Fibroblast of skin of left quadriceps (primary cell): Measurements from ENCODE around the gene SEC22A.

Source experiments
- DNase-seq, 2 experiments: peaks; one replicate each; pipeline ENCODE4 v3.0.0-alpha.2; 2013; ENCODE audit warnings: low read depth in 2 of 2

The SEC22A gene

DNA sequence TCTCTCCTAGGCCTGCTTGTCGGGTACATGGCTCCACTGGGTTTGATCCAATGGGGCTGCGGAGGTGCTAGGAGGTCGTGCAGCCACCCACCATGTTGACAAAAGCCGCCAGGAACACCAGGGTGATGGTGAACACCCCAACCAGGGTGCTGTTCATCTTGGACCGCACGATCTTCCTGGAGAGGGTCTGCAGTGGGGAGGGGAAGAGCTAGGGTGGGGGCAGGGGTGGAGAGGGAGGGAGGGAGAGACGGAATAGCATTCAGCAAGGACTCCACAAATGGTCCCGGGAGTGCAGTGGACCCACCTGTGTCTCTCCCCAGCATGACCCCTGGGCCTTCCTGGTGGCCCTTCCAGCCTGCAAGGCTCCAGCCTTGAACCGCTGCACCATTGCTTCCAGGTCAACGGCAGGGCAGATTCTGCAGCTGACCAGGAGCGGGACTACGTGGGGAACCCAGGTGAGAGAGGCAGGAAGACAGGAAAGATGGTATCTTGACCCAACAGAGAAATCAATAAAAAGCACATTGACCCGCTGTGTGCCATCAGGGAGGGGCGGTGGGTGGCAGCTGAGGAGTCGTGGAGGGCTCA is 102.3 kb downstream of the SEC22A start:
- no peak for DNase-seq

DNA sequence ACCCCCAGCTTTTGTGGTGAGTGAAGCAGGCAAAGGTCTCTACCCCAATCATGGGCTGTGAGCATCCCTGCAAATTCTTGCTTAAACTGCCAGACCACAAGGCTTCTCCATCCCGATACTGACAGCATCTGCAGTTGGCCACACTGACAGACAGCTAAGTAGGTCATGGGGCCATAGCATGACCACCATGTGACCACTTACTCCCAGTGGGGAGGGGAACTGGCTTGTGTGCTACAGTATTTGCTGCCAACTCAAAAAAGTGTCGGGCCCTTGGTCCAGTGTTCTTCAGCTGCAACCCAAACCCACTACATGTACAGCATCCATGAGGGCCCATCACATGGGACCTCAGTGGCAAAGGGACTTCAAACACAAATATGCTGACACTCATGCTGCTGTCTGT is 103.4 kb downstream of the SEC22A start:
- DNase-seq = no peak

DNA sequence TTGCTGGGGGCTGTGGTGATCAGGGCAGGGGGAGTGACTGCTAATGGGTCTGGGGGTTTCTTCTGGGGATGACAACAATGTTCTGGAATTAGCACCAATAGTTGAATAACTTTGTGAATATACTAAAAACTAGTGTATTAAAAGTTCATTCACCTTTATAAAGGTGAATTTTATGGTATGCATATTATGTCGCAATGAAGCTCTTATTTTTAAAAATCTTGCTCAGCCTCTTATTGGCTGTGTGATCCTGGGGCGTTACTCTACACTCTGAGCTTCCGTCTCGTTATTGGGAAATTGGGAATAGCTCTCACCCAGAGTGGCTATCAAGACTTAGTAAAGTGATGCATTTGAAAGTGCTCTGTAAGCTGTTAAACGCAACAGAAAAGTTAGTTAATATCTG is 105.3 kb downstream of the SEC22A start:
- DNase-seq = no peak

- no peak for DNase-seq
Observed at GRCh38 chr3:123310186-123310585, 108.4 kb downstream of the SEC22A start.

- no peak for DNase-seq
Observed at GRCh38 chr3:123310741-123311140, 109.0 kb downstream of the SEC22A start.

DNA sequence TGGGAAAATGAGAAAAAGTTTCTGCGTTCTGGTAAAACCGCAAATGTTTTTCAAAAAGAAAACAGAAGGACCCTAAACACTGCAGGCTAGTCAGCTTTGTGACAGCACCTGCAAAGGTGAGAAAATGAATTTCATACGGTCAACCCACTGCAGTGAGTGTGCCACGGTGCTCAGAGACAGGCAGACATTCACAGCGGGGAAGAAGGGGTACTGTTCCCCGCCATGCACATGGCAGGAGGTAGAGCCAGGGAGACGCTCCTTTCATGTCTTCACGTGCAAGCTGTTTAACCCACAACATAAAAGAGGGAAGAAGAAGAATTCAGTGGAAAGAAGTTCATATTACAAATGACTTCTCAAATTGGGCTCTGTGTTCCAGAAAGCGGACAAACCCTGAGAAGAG is 109.5 kb downstream of the SEC22A start:
- DNase-seq = no peak

DNA sequence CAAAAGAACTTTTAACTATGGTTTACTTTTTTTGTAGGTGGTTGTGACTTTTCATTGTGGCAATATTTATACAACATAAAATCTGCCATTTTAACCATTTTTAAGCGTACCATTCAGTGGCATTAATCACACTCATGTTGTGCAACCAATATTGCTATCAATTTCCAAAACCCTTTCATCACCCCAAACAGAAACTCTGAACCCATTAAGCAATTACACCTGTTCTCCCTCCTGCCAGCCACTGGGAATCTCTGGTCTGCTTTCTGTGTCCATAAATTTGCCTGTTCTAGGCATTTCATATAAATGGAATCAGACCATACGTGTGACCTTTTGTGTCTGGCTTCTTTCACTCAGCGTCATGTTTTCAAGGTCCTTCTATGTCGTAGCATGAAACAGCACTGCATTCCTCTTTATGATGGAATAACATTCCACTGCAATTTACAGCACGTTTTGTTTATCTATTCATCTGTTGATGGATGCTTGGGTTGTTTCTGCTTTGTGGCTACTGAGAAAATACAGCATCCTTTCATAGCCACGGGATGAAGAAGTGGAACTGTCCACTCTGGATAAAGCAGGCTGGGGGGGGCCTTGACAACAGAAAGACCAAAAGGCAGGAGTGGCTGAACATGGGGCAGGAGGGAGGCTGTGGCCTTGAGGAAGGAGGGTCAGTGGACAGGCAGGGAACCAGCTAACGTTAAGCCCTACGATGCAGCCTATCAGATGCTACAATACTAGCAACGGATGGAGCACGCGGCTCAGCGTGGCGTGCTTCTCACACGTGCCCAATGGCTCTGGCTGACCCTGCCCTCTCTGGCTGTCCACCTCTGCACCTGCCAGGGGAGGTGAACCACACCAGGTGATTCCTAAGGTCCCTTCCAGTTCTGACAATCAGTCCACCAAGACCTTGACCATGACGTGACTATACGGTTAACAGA is 110.9 kb downstream of the SEC22A start:
- DNase-seq = no peak

DNA sequence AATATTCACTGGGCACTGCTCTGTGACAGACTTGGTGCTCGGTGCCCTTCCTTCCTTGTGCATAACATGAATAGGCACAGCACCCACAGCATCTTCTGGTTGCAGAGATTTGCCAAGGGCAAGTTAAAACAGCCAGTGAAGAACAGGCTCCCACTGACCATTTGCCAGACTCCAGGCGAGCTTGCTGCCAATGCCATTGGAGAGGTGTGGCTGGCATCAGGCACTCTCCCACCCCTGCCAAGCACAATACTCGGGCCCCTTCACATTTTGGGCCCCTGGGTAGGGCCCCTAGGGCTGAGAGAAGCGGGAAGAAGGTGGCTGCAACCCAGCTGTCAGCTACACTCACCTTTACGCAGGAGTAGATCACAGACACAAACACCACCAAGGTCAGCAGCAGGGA is 112.1 kb downstream of the SEC22A start:
- DNase-seq = no peak

DNA sequence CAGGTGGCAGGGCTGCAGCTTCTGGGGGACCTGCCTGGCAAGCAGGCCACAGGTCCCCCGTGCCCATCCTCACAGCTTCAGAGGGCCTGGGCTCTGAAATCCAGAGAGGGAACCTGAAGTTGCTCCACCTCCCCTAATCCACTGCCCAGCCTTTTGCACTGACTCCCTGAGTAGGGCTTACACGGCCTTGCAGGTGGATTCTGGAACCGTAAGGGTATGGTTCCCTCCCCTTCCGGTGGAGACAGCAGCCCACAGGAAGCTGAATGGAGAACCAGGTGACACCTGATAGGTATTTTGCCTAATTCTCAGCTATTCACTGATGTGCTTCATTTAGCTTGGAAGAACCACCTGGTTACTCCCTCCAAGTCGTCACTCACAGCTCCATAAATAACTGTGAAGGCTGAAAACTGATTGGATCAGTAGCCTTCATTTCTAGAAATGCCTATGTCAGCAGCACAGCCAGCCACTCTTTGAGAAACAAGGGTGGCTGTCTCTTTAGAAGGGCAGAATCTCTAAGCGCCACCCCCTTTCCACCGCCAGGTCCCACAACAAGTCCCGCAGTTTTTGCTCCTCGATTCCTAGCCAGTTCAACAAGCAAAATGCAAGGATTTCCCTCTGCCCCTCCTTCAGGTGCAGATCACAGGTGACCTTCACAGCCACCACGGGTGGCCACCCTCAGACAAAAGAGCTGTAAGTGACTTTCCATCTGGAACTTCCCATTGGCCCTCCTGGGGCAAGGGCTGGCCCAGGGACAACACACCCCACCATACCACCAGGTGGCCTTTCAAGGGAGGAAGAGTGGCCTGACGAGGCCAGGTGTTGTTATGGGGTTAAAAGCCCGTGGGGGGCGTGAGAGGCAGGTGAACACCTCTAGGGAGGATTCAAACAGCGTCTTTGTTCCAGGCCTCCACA is 112.9 kb downstream of the SEC22A start:
- no peak for DNase-seq

DNA sequence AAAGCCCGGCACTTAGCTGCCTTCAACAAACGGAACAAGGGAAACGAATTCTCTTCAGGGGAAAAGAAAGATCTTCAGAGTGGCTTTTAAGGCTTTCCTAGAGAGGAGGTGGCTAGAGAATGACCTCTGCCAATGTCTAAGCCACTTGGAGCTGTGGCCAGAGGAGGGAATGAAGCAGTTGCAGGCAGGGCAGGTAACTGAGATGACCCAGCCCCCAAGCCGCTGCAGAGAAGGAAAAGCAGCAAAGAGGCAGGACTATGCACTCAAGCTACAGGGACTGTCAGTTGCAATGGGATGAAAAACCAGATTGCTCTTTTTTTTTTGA is 113.5 kb downstream of the SEC22A start:
- no peak for DNase-seq

DNA sequence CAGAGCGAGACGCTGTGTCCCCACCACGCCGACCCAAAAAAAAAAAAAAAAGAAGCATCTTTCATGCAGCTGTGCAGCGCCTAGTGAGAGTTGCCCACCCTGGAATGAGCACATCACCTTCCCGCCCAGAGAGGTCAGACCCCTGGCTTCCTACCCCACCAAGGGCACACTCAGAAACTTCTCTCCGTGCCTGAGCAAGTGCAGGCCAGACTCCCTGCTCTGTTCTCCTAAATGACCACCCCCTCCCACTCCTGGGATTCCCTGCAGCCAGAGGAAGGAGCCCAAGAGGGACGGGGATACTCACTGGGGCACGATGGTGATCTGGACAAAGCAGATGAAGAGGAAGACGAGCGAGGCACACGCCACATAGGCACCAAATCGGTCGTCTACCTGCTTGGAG is 116.0 kb downstream of the SEC22A start:
- DNase-seq = no peak

DNA sequence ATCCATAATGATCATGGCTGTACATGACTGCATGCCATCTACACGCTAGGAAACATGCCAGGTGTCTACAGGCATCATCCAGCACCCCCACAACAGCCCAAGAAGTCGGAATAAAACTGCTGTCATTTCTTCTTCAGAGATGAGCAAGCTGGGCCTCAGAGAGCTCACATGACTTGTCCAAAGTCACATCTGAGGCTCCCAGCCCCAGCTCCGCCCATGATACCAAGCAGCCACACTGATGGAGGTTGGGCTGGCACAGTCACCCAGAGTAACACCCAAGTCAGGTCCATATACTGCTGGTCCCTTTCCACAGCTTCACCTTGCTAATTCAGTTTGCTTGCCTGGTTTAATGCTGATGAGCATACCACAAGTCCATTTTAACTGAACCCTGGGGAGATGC is 116.6 kb downstream of the SEC22A start:
- DNase-seq = no peak

GRCh38 chr3:123319760-123320159 is 118.0 kb downstream of the SEC22A start:
- no peak for DNase-seq

DNA sequence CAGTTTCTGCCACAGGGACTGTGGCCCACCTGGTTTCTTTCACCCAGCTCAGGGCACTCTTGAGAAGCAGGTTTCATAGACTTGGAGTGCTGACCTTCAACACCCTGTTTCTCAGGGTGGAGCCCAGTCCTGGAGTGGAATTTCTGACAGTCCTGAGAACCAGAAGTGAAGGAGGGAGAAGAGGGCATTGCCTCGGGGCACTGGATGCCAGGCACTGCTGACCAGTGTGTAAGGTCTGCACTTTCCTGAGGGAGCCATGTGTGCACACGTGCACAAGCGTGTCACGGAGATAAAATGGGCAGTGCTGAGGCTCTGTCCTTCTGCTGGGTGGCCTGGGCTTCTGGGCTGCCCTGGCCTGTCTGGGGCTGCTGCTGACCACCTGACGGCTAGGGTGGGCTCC is 118.5 kb downstream of the SEC22A start:
- no peak for DNase-seq

DNA sequence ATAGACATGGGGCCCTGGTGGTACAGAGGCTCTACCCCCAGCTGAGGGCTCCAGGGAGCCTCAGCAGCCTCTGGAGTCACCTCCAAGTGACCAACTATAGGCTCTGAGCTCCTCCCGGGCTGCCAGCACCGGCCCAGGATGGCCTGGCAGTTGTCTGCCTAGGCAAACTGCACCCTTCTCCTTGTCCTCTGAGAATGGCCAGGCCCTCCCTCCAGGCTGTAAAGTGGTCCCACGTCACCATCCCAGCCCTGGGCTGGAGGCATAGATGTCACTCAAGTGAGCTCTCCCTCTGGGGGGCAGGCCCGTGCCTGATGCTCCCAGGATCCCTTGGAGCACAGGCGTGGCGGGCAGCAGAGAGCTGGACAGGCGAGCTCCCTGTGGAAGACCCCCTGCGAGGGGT is 120.1 kb downstream of the SEC22A start:
- no peak for DNase-seq

DNA sequence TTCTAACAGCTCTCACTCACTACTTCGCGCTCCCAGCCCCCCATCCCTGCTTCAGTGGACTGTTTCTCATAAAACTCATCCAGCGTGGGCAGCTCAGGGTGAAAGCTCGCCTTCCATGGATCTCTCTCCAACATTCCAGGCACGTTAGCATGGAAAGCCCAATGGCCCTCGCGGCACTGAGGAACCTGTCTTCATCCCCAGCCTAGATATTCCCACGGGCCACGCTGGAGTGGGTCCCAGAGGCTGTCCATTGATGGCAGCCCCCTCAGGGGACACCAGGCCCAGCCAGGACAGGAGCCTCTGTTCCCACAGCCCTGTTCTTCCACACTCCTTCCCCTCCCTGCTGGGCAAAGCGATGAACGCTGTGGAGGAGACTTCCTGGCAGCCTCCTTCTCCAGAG is 121.1 kb downstream of the SEC22A start:
- DNase-seq = no peak
